HL-60 (cell line): ENCODE results near the gene ABCF2.

Experiments
- CTCF ChIP-seq: IDR thresholded peaks from one replicate; pipeline ENCODE4 v1.5.1; 2011; ENCODE audit warnings: low read length, control low read depth, inconsistent platforms; ENCODE audit not compliant: insufficient read depth
- REST ChIP-seq: IDR thresholded peaks from 2 replicates; pipeline ENCODE4 v1.6.1; 2012; ENCODE audit warnings: low read depth; ENCODE audit not compliant: insufficient replicate concordance

GRCh38 chr7:151166629-151167196 is 60.3 kb downstream of the ABCF2 start:
- TF ChIP-seq CTCF = no peak
- TF ChIP-seq REST = no peak
